ENCODE results near the gene GJC2.
A peak's percentile ranks its signal among the peaks of the same experiment; 100 is the strongest.

Gene GJC2

GRCh38 chr1:228165372-228166169 is 15.8 kb downstream of the GJC2 start, which contains the start of gene IBA57:
Gene IBA57 (plus strand): TSS chr1:228165804. CDS start chr1:228165817, 13 bp downstream.
- TF ChIP-seq, protein P1, sequence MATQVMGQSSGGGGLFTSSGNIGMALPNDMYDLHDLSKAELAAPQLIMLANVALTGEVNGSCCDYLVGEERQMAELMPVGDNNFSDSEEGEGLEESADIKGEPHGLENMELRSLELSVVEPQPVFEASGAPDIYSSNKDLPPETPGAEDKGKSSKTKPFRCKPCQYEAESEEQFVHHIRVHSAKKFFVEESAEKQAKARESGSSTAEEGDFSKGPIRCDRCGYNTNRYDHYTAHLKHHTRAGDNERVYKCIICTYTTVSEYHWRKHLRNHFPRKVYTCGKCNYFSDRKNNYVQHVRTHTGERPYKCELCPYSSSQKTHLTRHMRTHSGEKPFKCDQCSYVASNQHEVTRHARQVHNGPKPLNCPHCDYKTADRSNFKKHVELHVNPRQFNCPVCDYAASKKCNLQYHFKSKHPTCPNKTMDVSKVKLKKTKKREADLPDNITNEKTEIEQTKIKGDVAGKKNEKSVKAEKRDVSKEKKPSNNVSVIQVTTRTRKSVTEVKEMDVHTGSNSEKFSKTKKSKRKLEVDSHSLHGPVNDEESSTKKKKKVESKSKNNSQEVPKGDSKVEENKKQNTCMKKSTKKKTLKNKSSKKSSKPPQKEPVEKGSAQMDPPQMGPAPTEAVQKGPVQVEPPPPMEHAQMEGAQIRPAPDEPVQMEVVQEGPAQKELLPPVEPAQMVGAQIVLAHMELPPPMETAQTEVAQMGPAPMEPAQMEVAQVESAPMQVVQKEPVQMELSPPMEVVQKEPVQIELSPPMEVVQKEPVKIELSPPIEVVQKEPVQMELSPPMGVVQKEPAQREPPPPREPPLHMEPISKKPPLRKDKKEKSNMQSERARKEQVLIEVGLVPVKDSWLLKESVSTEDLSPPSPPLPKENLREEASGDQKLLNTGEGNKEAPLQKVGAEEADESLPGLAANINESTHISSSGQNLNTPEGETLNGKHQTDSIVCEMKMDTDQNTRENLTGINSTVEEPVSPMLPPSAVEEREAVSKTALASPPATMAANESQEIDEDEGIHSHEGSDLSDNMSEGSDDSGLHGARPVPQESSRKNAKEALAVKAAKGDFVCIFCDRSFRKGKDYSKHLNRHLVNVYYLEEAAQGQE (IDR thresholded peaks at IDR 0.05; ENCODE audit: insufficient read depth in 1 of 2, low read depth in 2 of 2, low read length in 2 of 2), result peak in 1 of 2 experiments; percentile 65; a peak in 1 of 4 replicates
- TF ChIP-seq TAF1 (IDR thresholded peaks at IDR 0.05; ENCODE audit: borderline replicate concordance, insufficient read depth, low read length) (peak; percentile 90), FOXP2 (optimal IDR thresholded peaks at IDR 0.05; ENCODE audit: borderline replicate concordance, extremely low read depth, extremely low read length, insufficient read depth) (no peak), POLR2AphosphoS5 (IDR thresholded peaks at IDR 0.05; ENCODE audit: low read depth, low read length) (peak; percentile 89), SIN3A (IDR thresholded peaks at IDR 0.05; ENCODE audit: borderline replicate concordance, insufficient read depth, low read length) (no peak; the same call in 1 of the 2 replicates)

- no peak for TF ChIP-seq FOXP2 (optimal IDR thresholded peaks at IDR 0.05; ENCODE audit: borderline replicate concordance, extremely low read depth, extremely low read length, insufficient read depth)
- no peak for TF ChIP-seq TAF1 (IDR thresholded peaks at IDR 0.05; ENCODE audit: borderline replicate concordance, insufficient read depth, low read length)
- TF ChIP-seq SIN3A (IDR thresholded peaks at IDR 0.05; ENCODE audit: borderline replicate concordance, insufficient read depth, low read length), result no peak
- TF ChIP-seq, protein P1 (IDR thresholded peaks at IDR 0.05; ENCODE audit: insufficient read depth in 1 of 2, low read depth in 2 of 2, low read length in 2 of 2), result no peak
- TF ChIP-seq POLR2AphosphoS5 (IDR thresholded peaks at IDR 0.05; ENCODE audit: low read depth, low read length), result no peak
Observed at GRCh38 chr1:228166170-228166936, 16.6 kb downstream of the GJC2 start.

DNA sequence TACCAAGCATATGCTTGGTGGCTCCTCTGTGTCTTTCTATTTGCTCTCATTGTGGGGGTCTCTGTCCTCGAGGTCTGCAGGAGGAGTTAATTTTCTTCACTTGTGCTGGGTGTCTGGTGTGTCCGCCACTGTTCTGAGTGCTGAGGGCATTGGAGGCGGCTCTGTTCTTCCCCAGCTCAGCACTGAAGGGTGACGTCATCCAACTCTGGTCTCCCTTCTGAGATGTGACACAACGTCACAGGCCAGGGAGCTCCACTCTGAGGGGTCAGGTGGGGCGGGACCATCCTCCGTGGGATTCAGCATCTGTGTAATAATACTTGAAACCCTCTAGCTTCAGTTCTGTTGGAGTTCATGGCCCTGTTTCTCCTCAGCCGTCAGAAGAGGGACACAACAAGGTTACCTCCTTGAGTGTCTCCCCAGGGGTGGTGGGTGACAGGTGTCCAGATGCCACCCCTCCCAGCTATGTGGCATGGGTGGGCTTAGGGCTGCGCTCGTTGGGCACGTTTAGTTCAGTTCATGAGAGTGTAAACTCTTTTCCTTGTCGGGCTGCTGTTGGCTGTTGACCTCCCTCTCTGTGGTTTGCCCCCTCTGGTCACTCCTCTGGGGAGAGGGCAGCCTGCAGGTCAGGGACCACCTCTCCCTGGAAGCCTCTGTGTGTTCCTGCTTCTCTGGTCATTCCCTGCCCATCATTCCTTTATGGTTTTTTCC is 19.0 kb downstream of the GJC2 start:
- TF ChIP-seq POLR2AphosphoS5 (IDR thresholded peaks at IDR 0.05; ENCODE audit: low read depth, low read length) (no peak), SIN3A (IDR thresholded peaks at IDR 0.05; ENCODE audit: borderline replicate concordance, insufficient read depth, low read length) (no peak), TAF1 (IDR thresholded peaks at IDR 0.05; ENCODE audit: borderline replicate concordance, insufficient read depth, low read length) (no peak), FOXP2 (optimal IDR thresholded peaks at IDR 0.05; ENCODE audit: borderline replicate concordance, extremely low read depth, extremely low read length, insufficient read depth) (no peak)

DNA sequence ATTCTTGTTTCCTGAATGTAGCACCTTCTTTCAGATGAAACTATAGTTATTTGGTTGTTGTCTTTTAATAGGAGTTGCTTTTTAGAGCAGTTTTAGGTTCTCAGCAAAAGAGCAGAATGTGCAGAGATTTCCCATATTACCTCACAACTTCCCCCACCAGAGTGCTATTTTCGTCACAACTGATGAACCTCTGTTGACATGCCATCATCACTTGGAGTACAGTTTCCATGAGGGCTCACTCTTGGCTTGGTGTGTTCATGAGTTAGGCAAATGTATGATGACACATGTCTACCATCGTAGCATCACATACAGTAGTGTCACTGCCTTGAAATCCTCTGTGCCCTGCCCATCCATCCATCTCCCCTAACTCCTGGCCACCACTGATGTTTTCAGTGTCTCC is 19.6 kb downstream of the GJC2 start:
- no peak for TF ChIP-seq SIN3A (IDR thresholded peaks at IDR 0.05; ENCODE audit: borderline replicate concordance, insufficient read depth, low read length)
- no peak for TF ChIP-seq TAF1 (IDR thresholded peaks at IDR 0.05; ENCODE audit: borderline replicate concordance, insufficient read depth, low read length)
- TF ChIP-seq FOXP2 (optimal IDR thresholded peaks at IDR 0.05; ENCODE audit: borderline replicate concordance, extremely low read depth, extremely low read length, insufficient read depth), result no peak
- TF ChIP-seq, protein P1 (IDR thresholded peaks at IDR 0.05; ENCODE audit: insufficient read depth in 1 of 2, low read depth in 2 of 2, low read length in 2 of 2), result no peak
- TF ChIP-seq POLR2AphosphoS5 (IDR thresholded peaks at IDR 0.05; ENCODE audit: low read depth, low read length), result no peak

DNA sequence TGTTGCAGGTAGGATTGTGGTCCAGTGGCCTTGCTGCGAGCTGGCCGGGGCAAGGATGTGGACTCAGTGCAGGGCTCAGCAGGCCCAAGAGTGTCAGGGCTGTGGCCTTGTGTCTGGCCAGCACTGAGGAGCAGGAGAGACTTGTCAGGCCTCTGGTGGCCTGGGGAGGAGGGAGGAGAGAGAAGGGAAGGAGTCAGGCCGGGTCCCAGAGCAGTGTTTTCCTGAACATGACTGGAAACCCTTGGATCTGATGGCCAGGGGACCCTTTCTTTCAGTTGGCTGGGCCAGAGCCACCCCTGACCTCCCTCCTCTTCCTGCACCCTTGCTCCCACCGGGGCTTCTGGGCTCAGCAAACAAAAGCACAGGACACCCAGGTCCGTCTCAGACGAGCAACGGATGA is 20.9 kb downstream of the GJC2 start:
- no peak for TF ChIP-seq SIN3A (IDR thresholded peaks at IDR 0.05; ENCODE audit: borderline replicate concordance, insufficient read depth, low read length)
- no peak for TF ChIP-seq POLR2AphosphoS5 (IDR thresholded peaks at IDR 0.05; ENCODE audit: low read depth, low read length)
- no peak for TF ChIP-seq TAF1 (IDR thresholded peaks at IDR 0.05; ENCODE audit: borderline replicate concordance, insufficient read depth, low read length)
- TF ChIP-seq, protein P1 (IDR thresholded peaks at IDR 0.05; ENCODE audit: insufficient read depth in 1 of 2, low read depth in 2 of 2, low read length in 2 of 2), result no peak
- TF ChIP-seq FOXP2 (optimal IDR thresholded peaks at IDR 0.05; ENCODE audit: borderline replicate concordance, extremely low read depth, extremely low read length, insufficient read depth), result no peak
